ENCODE data around the gene PRICKLE4.

DNA sequence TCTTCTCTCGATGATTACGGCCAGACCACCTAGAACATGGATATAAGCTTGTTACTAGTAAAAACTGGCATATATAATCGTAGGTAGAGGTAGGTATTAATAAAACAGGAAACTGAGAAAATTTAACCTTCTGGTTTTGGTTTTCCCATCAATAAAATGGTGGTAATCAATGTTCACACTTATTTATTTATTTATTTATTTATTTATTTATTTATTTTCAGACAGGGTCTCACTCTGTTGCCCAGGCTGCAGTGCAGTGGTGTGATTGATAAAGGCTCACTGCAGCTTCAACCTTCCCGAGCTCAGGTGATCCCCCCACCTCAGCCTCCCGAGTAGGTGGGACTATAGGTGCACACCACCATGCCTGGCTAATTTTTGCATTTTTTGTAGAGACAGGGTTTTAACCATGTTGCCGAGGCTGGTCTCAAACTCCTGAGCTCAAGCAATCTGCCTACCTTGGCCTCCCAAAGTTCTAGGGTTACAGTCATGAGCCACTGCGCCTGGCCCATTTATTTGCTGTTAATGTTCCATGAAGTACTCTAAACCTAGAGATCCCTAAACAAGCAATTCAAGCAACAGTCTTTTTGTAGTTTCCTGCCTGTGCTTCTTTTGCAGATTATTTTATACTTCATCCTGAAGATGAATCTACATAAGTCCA, 18.4 kb downstream of the PRICKLE4 start:
- TF ChIP-seq CTCF (IDR thresholded peaks at IDR 0.05) (no peak), EZH2 (IDR thresholded peaks at IDR 0.05; ENCODE audit: borderline replicate concordance, insufficient read depth, low read depth, low read length, poor library complexity, severe bottlenecking) (no peak)

All from B cell (primary cell).